NB4 (cell line): ENCODE results near the gene FCMR.
A peak's percentile ranks its signal among the peaks of the same experiment; 100 is the strongest.

ENCODE experiments used
- DNase-seq: peaks from one replicate; pipeline ENCODE4 v3.0.0; 2010; ENCODE audit warnings: low read depth
- H3K4me3 ChIP-seq: one replicate; pipeline ENCODE4 v1.5.1; 2011; ENCODE audit warnings: mild to moderate bottlenecking, low read depth, low read length, moderate library complexity
- MYC ChIP-seq: IDR thresholded peaks from 2 replicates; pipeline ENCODE4 v1.6.1; 2011; ENCODE audit warnings: low read depth, low read length
- POLR2A ChIP-seq: IDR thresholded peaks from 2 replicates; pipeline ENCODE4 v1.6.1; 2011; ENCODE audit warnings: mild to moderate bottlenecking; ENCODE audit not compliant: insufficient read length; ENCODE audit errors: extremely low read depth
- TF ChIP-seq, protein P1 (sequence below): IDR thresholded peaks from 2 replicates; pipeline ENCODE4 v1.6.1; 2011; ENCODE audit warnings: low read depth, low read length
- TF ChIP-seq, protein P2 (sequence below): IDR thresholded peaks from one replicate; pipeline ENCODE4 v1.5.1; 2012; ENCODE audit warnings: low read depth, low read length

The FCMR gene

DNA sequence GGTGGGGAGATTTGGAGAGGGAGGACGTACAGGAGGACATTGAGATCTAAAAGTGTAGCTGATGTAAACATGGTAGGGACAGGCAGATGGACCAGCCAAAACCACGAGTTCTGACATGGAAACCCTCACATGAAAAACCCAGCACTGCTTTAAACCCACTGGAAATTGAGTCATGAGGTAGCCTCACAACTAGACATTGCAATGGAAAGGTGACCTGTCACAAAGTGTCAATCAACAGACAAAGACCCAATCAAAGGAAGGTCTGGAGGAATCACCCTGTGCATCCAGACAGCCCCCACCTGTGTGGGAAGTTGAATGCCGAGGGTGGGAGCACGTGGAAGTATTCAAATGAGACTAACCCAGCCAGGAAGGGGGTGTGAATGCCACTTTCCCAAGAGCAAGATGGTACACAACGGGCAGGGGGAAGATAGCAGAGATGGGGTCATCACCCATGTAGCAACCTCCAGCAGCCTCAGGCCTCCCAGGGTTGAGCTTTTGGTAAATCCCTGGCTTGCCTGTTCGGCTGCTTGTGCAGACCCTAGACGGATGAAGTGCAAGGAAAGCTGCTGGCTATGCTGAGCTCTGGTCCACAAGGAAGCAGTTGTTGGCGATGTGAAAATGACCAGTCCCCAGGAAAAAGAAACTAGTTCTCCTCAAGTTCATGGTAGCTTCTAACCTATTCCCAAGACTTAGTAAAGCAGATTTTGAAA is 5.6 kb downstream of the FCMR start:
- DNase-seq: no peak
- H3K4me3 ChIP-seq: no peak overlapping the region
- TF ChIP-seq POLR2A: no peak

DNA sequence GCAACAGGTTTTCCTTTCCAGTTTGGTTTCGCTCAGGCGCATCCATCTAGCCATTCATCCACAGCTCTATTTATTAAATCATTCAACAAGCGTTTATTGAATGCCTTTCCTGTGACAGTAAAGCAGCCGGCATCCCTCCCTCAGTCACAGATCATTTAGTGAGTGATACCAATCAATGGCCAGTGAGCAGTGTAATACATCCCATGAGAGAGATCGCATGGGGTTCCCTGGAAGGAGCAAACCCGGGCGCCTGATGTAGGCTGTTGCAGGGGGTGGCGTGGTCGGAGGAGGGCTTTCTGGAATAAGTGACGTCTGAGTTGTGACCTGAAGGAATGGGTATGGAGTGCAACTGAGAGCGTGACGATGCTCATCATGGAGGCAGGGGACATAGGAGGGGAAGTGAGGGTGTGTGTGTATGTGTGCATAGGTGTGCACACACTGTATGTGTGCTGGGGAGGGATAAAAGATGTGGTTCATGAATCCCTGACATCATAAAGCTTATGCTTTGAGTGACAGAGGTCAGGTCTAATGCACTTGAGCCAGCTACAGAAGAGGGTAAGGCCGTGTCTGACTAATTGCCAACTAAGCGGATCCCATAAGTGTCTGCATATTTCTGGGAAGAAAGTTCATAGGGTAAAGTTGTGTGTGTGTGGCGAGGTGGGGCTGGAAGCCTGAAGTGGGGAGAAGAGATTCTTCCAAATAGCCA is 6.6 kb downstream of the FCMR start:
- DNase-seq: no peak
- H3K4me3 ChIP-seq: no peak overlapping the region
- TF ChIP-seq, protein P1, sequence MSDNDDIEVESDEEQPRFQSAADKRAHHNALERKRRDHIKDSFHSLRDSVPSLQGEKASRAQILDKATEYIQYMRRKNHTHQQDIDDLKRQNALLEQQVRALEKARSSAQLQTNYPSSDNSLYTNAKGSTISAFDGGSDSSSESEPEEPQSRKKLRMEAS: no peak
- TF ChIP-seq POLR2A: no peak

DNA sequence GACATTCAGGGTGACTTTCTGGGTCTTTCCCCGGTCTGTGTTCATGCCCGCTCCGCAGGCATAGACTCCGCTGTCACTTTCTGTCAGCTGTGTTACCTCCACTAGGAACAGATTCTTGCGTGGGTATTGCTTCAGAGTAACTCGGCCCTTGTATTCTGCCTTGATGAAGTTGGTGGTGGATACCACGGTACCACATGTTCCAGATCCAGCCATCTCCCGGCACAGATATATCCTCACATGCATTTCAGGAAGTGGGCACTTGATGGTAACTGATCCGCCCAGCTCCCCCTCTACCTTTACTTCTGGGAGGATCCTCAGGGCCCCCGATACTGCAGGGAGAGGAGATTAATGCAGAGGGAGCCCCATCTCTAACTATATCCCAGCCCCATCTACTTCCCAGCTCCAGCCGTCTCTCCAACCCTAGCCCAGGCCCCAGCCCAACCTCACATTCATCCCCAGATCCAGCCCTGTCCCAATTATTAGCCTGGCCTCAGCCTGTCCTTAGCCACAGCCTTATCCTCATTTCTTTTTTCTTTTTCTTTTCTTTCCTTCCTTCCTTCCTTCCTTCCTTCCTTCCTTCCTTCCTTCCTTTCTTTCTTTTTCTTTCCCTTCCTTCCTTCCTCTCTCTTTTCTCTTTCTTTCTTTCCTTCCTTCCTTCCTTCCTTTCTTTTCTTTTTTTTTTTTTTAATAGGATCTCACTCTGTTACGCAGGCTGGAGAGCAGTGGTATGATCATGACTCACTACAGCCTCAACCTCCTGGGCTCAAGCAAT is 7.8 kb downstream of the FCMR start:
- TF ChIP-seq, protein P1: no peak
- TF ChIP-seq POLR2A (no peak), MYC (no peak)
- TF ChIP-seq, protein P2, sequence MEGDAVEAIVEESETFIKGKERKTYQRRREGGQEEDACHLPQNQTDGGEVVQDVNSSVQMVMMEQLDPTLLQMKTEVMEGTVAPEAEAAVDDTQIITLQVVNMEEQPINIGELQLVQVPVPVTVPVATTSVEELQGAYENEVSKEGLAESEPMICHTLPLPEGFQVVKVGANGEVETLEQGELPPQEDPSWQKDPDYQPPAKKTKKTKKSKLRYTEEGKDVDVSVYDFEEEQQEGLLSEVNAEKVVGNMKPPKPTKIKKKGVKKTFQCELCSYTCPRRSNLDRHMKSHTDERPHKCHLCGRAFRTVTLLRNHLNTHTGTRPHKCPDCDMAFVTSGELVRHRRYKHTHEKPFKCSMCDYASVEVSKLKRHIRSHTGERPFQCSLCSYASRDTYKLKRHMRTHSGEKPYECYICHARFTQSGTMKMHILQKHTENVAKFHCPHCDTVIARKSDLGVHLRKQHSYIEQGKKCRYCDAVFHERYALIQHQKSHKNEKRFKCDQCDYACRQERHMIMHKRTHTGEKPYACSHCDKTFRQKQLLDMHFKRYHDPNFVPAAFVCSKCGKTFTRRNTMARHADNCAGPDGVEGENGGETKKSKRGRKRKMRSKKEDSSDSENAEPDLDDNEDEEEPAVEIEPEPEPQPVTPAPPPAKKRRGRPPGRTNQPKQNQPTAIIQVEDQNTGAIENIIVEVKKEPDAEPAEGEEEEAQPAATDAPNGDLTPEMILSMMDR: no peak
- no peak for DNase-seq
- no peak overlapping the region for H3K4me3 ChIP-seq

DNA sequence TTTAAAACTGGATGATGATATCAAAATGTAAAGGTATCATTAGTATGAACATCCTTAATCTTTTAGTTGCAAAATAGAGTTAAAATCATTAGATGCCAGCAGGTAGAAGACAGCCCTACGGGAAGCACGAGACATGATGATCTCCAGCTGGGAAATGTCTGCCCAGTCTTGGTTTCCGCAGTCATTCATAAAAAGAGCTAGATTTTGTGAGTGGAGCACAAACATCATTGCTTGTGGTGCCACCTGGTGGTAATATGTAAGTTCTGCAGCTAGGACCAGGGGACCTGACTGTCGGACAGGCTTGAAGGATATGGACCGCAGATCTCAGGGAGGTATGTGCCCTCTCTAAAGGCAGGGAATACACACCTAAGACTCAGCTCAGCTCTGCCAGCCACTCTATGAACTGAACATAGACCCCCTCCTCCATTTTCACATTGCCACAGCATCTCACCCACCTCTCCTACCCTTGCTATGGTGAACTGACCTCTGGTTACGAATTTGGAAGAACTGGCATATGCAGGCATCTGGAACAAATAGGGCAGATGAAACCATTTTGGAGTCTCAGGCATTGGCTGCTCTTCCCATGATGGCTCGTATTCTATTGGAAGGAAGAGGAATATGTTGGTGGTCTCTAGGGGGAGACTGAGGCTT is 9.2 kb downstream of the FCMR start:
- H3K4me3 ChIP-seq: no peak overlapping the region
- DNase-seq: peak; percentile 75
- TF ChIP-seq, protein P1: 0 out of 2 replicates have a peak, but pooled peaks have one; percentile 30
- no peak for TF ChIP-seq POLR2A
- TF ChIP-seq MYC: no peak
- TF ChIP-seq, protein P2: peak; percentile 68

DNA sequence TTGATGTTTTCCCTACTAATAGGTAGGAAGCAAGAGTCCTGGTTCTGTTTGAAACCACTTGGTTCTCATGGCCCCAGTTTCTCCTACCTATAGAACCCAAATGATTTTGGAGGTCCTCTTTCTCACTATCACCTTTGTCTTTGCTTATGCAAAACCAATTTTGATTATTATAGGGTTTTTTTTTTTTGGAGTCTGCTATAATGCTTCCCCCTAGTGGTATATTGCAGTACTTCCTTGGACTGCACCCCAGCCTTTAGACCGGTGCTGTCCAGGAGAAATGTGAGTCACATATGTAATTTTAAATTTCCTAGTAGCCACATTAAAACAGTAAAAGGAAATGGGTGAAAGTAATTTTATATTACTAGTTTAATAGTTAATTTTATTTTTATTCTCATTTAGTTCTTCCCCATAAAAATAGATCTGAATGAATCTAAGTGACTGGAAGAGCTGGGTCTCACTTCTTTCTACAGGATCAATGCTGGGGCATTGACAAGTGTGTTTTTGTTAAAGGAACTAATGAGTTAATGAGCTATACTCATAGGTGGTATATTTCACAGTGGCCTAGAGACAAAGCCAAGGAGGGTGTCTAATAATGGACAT is 10.6 kb downstream of the FCMR start:
- no peak overlapping the region for H3K4me3 ChIP-seq
- peak; percentile 57 for DNase-seq
- TF ChIP-seq, protein P2: peak; percentile 67
- TF ChIP-seq MYC: no peak

DNA sequence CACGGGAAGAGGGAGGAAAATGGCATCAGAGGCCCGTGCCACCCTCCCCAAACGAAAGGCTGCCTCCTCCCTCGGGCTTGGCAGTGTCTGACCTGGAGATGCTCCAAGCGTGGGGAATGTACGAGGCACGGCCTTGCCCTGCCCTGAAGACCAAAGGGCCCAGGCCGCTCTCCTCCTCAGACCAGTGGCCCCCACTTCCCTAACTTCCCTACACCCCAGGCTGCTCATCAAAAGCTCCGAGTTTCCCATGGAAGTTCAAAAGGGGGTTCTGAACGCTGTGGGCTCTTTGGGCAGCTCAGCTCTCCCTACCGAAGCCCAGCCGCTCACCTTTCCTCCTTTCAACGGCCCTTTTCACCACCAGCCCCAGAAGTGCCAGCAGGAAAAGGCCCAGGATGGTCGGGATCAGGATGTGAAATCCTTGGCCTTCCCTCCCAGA is 11.8 kb downstream of the FCMR start:
- no peak overlapping the region for H3K4me3 ChIP-seq
- TF ChIP-seq MYC: no peak
- TF ChIP-seq POLR2A: no peak
- TF ChIP-seq, protein P1: no peak
- TF ChIP-seq, protein P2: no peak
- no peak for DNase-seq
